HEK293 (cell line): Measurements from ENCODE around the gene MYRFL.

Experiments used
- CTCF ChIA-PET: fragments of 350-600 bp; formaldehyde crosslinking; extraction: SDS; loops from one replicate; lab custom pipeline; 2021; ENCODE audit warnings: antibody characterized with exemption; lab: Yijun Ruan, JAX
- POLR2A ChIA-PET: fragments of 300-600 bp; formaldehyde crosslinking; extraction: SDS; loops from one replicate; lab custom pipeline; 2020; ENCODE audit warnings: antibody characterized with exemption, inconsistent platforms; lab: Yijun Ruan, JAX
- H3K27ac ChIP-seq: fragments of 200-500 bp; sonication (Bioruptor generic); 2 replicates; pipeline ENCODE4 v1.5.1; 2014; ENCODE audit warnings: low read depth, low read length, control low read depth, inconsistent platforms; ENCODE audit errors: extremely low read depth
- H3K36me3 ChIP-seq, 2 experiments: fragments of 200-500 bp in 1 of 2; sonication (Bioruptor generic) in 1 of 2; 1 replicate in 1 of 2; 2 replicates in 1 of 2; pipeline ENCODE4 v1.5.1; 2014 to 2017; ENCODE audit warnings: inconsistent platforms in 2 of 2, low read length in 2 of 2; ENCODE audit not compliant: control insufficient read depth in 2 of 2, insufficient read depth in 1 of 2
- H3K4me1 ChIP-seq: fragments of 200-500 bp; sonication (Bioruptor generic); 2 replicates; pipeline ENCODE4 v1.5.1; 2014; ENCODE audit warnings: mild to moderate bottlenecking, low read length, inconsistent platforms; ENCODE audit not compliant: control insufficient read depth, insufficient read depth
- H3K4me3 ChIP-seq: 2 replicates; pipeline ENCODE4 v1.5.1; 2011; ENCODE audit warnings: low read depth, mild to moderate bottlenecking, control low read depth, low read length, moderate library complexity
- H3K9me3 ChIP-seq: fragments of 200-500 bp; sonication (Bioruptor generic); 2 replicates; pipeline ENCODE4 v1.5.1; 2014; ENCODE audit warnings: low read depth, low read length, inconsistent platforms; ENCODE audit not compliant: control insufficient read depth, insufficient read depth
- BCL11B ChIP-seq: fragments of 450-650 bp; formaldehyde crosslinking; IDR thresholded peaks from 2 replicates; pipeline ENCODE4 v1.5.1; 2016; ENCODE audit warnings: low read depth, missing biosample characterization, missing genetic modification characterization
- HOXC10 ChIP-seq: sonication (generic); formaldehyde crosslinking; IDR thresholded peaks from 2 replicates; pipeline ENCODE4 v1.8.1; 2023; ENCODE audit warnings: mild to moderate bottlenecking, missing genetic modification reagents
- KLF1 ChIP-seq: fragments of 450-650 bp; formaldehyde crosslinking; IDR thresholded peaks from 2 replicates; pipeline ENCODE4 v1.5.1; 2016; ENCODE audit warnings: missing biosample characterization, missing genetic modification characterization
- OSR2 ChIP-seq: fragments of 450-650 bp; formaldehyde crosslinking; IDR thresholded peaks from 2 replicates; pipeline ENCODE4 v1.5.1; 2016; ENCODE audit warnings: missing biosample characterization, missing genetic modification characterization
- REST ChIP-seq: fragments of 450-650 bp; formaldehyde crosslinking; IDR thresholded peaks from 2 replicates; pipeline ENCODE4 v1.5.1; 2016; ENCODE audit warnings: missing biosample characterization, missing genetic modification characterization
- ZBTB44 ChIP-seq: fragments of 450-650 bp; IDR thresholded peaks from 2 replicates; pipeline ENCODE4 v1.5.1; 2018; ENCODE audit warnings: missing biosample characterization, mild to moderate bottlenecking, missing genetic modification characterization
- ZEB2 ChIP-seq: fragments of 450-650 bp; formaldehyde crosslinking; IDR thresholded peaks from 2 replicates; pipeline ENCODE4 v1.5.1; 2016; ENCODE audit warnings: missing biosample characterization, missing genetic modification characterization
- ZNF174 ChIP-seq: fragments of 450-650 bp; formaldehyde crosslinking; IDR thresholded peaks from 2 replicates; pipeline ENCODE4 v1.5.0; 2017; ENCODE audit warnings: missing biosample characterization, mild to moderate bottlenecking, missing genetic modification characterization
- ZNF223 ChIP-seq: fragments of 450-650 bp; formaldehyde crosslinking; IDR thresholded peaks from 2 replicates; pipeline ENCODE4 v1.5.1; 2016; ENCODE audit warnings: missing biosample characterization, missing genetic modification characterization
- ZNF354C ChIP-seq: fragments of 450-650 bp; formaldehyde crosslinking; IDR thresholded peaks from 2 replicates; pipeline ENCODE4 v1.5.1; 2016; ENCODE audit warnings: missing biosample characterization, missing genetic modification characterization, low read depth, borderline replicate concordance
- ZNF433 ChIP-seq: fragments of 450-650 bp; formaldehyde crosslinking; IDR thresholded peaks from 2 replicates; pipeline ENCODE4 v1.5.1; 2016; ENCODE audit warnings: missing biosample characterization, missing genetic modification characterization, low read depth
- ZNF785 ChIP-seq: fragments of 450-650 bp; formaldehyde crosslinking; IDR thresholded peaks from 2 replicates; pipeline ENCODE4 v1.5.1; 2016; ENCODE audit warnings: missing biosample characterization, missing genetic modification characterization
- ZNF792 ChIP-seq: fragments of 450-650 bp; formaldehyde crosslinking; IDR thresholded peaks from 2 replicates; pipeline ENCODE4 v1.5.1; 2016; ENCODE audit warnings: missing biosample characterization, missing genetic modification characterization
- ZNF837 ChIP-seq: fragments of 450-650 bp; formaldehyde crosslinking; IDR thresholded peaks from 2 replicates; pipeline ENCODE4 v1.5.1; 2016; ENCODE audit warnings: missing biosample characterization, missing genetic modification characterization
- TF ChIP-seq, protein P1 (sequence below): fragments of 450-650 bp; formaldehyde crosslinking; IDR thresholded peaks from 2 replicates; pipeline ENCODE4 v1.5.1; 2016; ENCODE audit warnings: missing biosample characterization, missing genetic modification characterization, borderline replicate concordance
- TF ChIP-seq, protein P2 (sequence below): fragments of 450-650 bp; formaldehyde crosslinking; IDR thresholded peaks from 2 replicates; pipeline ENCODE4 v1.5.1; 2016; ENCODE audit warnings: missing biosample characterization, missing genetic modification characterization, low read depth
- TF ChIP-seq, protein P3 (sequence below): fragments of 450-650 bp; formaldehyde crosslinking; IDR thresholded peaks from 2 replicates; pipeline ENCODE4 v1.5.1; 2016; ENCODE audit warnings: missing biosample characterization, missing genetic modification characterization, borderline replicate concordance
- TF ChIP-seq, protein P4 (sequence below): fragments of 450-650 bp; formaldehyde crosslinking; IDR thresholded peaks from 2 replicates; pipeline ENCODE4 v1.5.1; 2016; ENCODE audit warnings: missing biosample characterization, missing genetic modification characterization
- TF ChIP-seq, protein P5 (sequence below): fragments of 450-650 bp; formaldehyde crosslinking; IDR thresholded peaks from 2 replicates; pipeline ENCODE4 v1.5.1; 2017; ENCODE audit warnings: missing biosample characterization, missing genetic modification characterization

MYRFL gene

GRCh38 chr12:70006619-70006973 is 181.6 kb downstream of the MYRFL start:
- H3K4me3 ChIP-seq: no peak overlapping the region
- TF ChIP-seq BCL11B (tag by site-specific recombination) (no peak), REST (tag by site-specific recombination) (no peak), ZNF354C (tag by site-specific recombination) (no peak), ZNF174 (tag by site-specific recombination) (no peak), ZBTB44 (tag by site-specific recombination) (no peak), ZNF785 (tag by site-specific recombination) (no peak), HOXC10 (CRISPR knock-in tag) (no peak), ZNF223 (tag by site-specific recombination) (no peak), OSR2 (tag by site-specific recombination) (no peak), KLF1 (tag by site-specific recombination) (no peak), ZNF837 (tag by site-specific recombination) (no peak), ZNF792 (tag by site-specific recombination) (no peak), ZNF433 (tag by site-specific recombination) (no peak), ZEB2 (tag by site-specific recombination) (no peak)
- TF ChIP-seq, protein P1, sequence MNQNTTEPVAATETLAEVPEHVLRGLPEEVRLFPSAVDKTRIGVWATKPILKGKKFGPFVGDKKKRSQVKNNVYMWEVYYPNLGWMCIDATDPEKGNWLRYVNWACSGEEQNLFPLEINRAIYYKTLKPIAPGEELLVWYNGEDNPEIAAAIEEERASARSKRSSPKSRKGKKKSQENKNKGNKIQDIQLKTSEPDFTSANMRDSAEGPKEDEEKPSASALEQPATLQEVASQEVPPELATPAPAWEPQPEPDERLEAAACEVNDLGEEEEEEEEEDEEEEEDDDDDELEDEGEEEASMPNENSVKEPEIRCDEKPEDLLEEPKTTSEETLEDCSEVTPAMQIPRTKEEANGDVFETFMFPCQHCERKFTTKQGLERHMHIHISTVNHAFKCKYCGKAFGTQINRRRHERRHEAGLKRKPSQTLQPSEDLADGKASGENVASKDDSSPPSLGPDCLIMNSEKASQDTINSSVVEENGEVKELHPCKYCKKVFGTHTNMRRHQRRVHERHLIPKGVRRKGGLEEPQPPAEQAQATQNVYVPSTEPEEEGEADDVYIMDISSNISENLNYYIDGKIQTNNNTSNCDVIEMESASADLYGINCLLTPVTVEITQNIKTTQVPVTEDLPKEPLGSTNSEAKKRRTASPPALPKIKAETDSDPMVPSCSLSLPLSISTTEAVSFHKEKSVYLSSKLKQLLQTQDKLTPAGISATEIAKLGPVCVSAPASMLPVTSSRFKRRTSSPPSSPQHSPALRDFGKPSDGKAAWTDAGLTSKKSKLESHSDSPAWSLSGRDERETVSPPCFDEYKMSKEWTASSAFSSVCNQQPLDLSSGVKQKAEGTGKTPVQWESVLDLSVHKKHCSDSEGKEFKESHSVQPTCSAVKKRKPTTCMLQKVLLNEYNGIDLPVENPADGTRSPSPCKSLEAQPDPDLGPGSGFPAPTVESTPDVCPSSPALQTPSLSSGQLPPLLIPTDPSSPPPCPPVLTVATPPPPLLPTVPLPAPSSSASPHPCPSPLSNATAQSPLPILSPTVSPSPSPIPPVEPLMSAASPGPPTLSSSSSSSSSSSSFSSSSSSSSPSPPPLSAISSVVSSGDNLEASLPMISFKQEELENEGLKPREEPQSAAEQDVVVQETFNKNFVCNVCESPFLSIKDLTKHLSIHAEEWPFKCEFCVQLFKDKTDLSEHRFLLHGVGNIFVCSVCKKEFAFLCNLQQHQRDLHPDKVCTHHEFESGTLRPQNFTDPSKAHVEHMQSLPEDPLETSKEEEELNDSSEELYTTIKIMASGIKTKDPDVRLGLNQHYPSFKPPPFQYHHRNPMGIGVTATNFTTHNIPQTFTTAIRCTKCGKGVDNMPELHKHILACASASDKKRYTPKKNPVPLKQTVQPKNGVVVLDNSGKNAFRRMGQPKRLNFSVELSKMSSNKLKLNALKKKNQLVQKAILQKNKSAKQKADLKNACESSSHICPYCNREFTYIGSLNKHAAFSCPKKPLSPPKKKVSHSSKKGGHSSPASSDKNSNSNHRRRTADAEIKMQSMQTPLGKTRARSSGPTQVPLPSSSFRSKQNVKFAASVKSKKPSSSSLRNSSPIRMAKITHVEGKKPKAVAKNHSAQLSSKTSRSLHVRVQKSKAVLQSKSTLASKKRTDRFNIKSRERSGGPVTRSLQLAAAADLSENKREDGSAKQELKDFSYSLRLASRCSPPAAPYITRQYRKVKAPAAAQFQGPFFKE (tag by site-specific recombination): no peak
- TF ChIP-seq, protein P2, sequence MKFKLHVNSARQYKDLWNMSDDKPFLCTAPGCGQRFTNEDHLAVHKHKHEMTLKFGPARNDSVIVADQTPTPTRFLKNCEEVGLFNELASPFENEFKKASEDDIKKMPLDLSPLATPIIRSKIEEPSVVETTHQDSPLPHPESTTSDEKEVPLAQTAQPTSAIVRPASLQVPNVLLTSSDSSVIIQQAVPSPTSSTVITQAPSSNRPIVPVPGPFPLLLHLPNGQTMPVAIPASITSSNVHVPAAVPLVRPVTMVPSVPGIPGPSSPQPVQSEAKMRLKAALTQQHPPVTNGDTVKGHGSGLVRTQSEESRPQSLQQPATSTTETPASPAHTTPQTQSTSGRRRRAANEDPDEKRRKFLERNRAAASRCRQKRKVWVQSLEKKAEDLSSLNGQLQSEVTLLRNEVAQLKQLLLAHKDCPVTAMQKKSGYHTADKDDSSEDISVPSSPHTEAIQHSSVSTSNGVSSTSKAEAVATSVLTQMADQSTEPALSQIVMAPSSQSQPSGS (tag by site-specific recombination): no peak
- TF ChIP-seq, protein P3, sequence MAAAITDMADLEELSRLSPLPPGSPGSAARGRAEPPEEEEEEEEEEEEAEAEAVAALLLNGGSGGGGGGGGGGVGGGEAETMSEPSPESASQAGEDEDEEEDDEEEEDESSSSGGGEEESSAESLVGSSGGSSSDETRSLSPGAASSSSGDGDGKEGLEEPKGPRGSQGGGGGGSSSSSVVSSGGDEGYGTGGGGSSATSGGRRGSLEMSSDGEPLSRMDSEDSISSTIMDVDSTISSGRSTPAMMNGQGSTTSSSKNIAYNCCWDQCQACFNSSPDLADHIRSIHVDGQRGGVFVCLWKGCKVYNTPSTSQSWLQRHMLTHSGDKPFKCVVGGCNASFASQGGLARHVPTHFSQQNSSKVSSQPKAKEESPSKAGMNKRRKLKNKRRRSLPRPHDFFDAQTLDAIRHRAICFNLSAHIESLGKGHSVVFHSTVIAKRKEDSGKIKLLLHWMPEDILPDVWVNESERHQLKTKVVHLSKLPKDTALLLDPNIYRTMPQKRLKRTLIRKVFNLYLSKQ (tag by site-specific recombination): no peak
- TF ChIP-seq, protein P4, sequence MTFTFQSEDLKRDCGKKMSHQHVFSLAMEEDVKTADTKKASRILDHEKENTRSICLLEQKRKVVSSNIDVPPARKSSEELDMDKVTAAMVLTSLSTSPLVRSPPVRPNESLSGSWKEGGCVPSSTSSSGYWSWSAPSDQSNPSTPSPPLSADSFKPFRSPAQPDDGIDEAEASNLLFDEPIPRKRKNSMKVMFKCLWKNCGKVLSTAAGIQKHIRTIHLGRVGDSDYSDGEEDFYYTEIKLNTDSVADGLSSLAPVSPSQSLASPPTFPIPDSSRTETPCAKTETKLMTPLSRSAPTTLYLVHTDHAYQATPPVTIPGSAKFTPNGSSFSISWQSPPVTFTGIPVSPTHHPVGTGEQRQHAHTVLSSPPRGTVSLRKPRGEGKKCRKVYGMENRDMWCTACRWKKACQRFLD (tag by site-specific recombination): no peak
- TF ChIP-seq, protein P5, sequence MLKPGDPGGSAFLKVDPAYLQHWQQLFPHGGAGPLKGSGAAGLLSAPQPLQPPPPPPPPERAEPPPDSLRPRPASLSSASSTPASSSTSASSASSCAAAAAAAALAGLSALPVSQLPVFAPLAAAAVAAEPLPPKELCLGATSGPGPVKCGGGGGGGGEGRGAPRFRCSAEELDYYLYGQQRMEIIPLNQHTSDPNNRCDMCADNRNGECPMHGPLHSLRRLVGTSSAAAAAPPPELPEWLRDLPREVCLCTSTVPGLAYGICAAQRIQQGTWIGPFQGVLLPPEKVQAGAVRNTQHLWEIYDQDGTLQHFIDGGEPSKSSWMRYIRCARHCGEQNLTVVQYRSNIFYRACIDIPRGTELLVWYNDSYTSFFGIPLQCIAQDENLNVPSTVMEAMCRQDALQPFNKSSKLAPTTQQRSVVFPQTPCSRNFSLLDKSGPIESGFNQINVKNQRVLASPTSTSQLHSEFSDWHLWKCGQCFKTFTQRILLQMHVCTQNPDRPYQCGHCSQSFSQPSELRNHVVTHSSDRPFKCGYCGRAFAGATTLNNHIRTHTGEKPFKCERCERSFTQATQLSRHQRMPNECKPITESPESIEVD (tag by site-specific recombination): no peak
- H3K9me3 ChIP-seq: no peaks in the 10 kb centered on the region
- CTCF ChIA-PET: no interaction called here
- H3K27ac ChIP-seq: no peak overlapping the region
- no peaks in the 10 kb centered on the region for H3K36me3 ChIP-seq
- no peaks in the 10 kb centered on the region for H3K4me1 ChIP-seq
- POLR2A ChIA-PET: no interaction called here
